NCI-H1105 treated with DMSO at 0.1 percent for 48 hours (cell line): ENCODE results near the gene RAP1GAP.

ENCODE experiments used
- DNase-seq: peaks from one replicate; lab custom pipeline; 2025; lab: John Stamatoyannopoulos, UW

RAP1GAP gene

DNA sequence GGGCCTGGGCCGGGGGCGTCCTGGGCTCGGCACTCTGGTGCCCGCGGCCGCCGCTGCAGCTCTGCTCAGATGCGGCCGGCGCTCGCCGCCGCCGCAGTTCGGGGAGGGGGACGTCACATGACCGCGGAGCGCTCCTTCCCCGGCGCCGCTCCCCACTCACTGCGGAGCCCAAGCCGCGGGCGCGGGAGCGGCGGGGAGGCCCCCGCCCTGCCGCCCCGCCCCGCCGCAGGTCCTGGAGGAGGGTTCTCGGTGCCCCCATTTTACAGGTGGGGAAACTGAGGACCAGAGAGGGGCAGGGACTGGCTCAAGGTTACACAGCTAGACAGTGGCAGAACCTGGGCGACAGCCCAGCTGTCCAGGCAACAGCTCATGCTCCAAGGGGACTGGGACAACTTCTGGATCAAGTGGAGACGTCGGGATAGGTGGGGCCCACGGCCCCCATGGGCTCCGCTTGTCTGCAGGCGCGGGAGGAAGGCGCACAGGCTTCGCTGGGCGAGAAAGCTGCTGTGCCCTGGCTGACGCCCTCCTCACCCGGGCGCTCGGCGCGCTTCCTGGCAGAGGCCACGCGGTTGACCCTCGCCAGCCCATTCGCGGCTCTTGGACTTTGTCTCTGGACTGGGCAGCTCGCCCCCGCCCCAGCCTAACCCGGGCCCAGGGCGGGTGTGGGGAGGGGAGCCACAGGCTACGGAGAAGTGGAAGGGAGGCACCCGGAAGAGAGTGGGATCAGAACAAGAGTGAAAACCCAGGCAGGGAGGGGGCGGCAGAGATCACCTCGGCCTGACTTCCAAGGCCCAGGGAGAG, at the start of gene RAP1GAP:
Gene RAP1GAP, minus strand, starts transcription at position 100 of the 801 bp plus-strand sequence. CDS start 49,325 bp downstream, outside the sequence.
- DNase-seq = peak; percentile 24

- DNase-seq = no peak
Observed at GRCh38 chr1:21716169-21716568, 47.0 kb upstream of the RAP1GAP start.

DNA sequence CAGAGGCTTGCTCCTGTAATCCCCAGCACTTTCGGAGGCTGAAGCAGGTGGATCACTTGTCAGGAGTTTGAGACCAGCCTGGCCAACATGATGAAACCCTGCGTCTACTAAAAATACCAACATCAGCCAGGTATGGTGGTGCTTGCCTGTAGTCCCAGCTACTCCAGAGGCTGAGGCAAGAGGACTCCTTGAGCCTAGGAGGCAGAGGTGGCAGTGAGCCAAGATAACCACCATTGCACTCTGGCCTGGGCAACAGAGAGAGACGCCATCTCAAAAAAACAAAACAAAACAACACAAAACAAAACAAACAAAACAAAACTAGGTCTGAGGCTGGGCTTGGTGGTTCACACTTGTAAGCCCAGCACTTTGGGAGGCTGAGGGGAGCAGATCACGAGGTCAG, 38.7 kb upstream of the RAP1GAP start:
- DNase-seq = no peak

DNA sequence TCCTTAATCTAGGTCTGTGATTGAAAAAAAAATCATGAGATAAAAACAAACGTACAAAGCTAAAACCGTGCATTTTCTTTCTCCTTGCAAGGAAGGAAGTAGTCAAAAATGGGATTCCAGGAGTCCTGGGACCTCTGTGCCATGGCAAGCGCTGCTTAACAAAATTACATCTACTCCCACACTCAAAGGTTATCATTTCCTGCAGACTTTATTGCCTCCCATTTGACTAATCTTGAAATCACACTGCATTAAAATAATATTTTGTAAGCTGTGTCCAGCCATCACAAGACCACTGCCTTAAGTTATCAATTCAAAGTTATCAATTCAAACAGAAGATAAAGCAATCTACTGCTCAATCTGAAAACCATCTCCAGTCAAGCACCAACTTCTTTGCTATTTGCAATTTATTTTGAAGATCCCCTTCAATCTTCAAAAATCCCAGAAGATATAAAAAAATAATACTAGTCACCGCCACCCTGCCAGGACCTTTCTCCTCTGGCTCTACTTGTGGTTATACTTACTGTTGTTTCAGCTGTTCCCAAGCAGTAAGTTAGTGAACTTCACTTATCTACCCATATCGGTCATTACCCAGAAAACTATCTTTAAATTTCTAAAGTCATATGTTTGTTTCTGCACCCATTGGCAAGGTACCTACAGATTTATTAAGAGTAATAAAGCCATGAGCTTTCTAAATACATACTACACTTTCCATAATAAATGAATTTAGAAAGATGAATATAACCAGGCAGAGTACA, 38.1 kb upstream of the RAP1GAP start:
- DNase-seq = no peak

- DNase-seq = no peak
Observed at GRCh38 chr1:21706151-21706835, 37.1 kb upstream of the RAP1GAP start.

DNA sequence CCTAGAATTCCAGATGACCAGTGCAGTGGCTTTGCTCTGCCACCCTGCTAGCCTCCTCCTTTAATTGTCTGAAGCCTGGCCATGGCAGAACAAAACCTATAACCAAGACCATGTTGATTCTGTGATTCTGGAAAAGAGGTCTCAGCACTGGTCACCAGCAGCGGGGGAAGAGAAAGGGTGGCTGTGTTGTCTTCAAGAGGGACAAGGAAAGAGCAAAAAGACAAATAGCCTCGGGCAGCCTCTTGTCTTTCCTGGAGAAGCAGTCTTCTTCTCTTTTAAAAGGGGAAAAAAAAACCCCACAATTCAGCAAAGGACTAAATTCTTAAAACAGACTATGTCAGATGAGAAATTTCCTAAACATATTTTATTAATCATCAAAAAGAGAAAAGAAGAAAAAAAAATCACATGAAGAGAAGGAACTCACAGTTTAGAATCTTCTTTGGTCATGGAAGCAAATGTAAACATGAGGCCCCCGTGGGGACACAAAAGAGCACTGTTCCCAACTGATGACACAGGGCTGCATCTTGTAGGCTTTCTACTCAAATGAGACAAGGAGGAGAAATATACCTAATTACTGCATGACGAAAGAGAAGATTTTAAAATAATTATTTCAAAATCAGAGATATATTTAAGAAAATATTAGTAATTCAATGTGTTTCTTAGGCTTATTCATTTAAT, 36.3 kb upstream of the RAP1GAP start:
- no peak for DNase-seq

DNA sequence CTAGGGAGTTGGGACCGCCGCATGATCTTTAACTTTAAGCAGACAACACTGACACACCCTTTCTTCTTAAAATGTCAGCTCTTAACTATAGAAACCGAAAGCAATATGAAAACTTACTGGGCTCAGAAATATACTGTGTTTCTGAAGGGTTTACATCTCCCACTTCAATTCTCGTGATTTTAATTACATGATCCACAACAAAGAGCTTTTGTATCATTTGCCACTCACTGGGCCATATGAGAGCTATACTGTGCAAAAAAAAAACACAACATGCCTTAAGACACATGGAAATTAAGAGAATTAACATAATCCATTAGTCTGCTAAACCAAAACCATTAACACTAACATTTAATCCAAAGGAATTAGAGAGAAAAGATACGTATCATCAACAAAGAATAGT, 35.0 kb upstream of the RAP1GAP start:
- no peak for DNase-seq

DNA sequence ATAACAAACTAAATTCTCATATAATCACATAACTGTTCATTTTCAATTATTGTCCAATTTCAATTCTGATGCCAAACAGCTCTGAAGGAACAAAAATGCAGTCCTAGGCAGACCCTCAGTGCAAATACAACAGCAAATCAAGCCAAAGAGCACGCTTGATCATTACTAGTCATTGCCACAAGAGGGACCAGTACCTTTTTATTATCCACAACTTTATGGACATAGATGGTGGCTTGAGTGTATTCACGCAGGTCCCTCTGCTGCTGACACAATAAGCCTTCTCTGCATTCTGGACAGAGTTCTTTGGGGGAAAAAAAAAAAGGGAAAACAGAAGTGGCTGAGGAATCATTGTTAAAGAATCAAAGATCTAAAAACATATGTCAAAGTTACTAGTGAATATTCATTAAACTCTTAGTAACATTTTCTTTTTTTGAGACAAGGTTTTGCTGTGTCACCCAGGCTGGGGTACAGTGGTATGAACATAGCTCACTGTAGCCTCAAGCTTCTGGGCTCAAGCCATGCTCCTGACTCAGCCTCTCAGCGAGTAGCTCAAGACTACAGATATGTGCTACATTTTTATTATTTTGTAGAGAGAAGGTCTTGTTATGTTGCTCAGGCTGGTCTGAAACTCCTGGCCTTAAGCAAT, 34.3 kb upstream of the RAP1GAP start:
- peak; percentile 34 for DNase-seq

- no peak for DNase-seq
Observed at GRCh38 chr1:21702780-21703179, 33.6 kb upstream of the RAP1GAP start.

GRCh38 chr1:21701401-21701800, 32.2 kb upstream of the RAP1GAP start:
- DNase-seq = no peak

- no peak for DNase-seq
Observed at GRCh38 chr1:21700094-21700493, 30.9 kb upstream of the RAP1GAP start.

GRCh38 chr1:21696931-21697330, 27.8 kb upstream of the RAP1GAP start:
- DNase-seq = no peak

GRCh38 chr1:21693732-21694131, 24.6 kb upstream of the RAP1GAP start:
- DNase-seq = no peak

DNA sequence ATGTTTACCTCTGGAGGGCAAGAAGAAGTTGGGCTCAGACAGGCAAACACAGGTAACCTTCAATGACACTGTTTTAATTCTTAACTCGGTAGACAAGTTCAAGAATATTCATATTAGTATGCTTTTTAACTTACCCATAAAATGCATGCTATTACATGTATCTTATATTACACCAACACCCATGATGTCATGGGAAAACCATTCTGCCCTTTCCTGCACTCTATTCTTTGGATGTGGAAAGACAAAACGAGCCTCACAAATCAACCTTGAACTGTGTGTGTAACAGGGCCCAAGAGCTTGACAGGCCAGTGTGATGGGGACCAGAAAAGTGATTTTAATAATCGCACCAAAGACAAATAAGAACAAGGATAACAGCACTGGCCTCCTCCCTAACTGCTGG, 22.6 kb upstream of the RAP1GAP start:
- no peak for DNase-seq

- DNase-seq = no peak
Observed at GRCh38 chr1:21689661-21690372, 20.7 kb upstream of the RAP1GAP start.

DNA sequence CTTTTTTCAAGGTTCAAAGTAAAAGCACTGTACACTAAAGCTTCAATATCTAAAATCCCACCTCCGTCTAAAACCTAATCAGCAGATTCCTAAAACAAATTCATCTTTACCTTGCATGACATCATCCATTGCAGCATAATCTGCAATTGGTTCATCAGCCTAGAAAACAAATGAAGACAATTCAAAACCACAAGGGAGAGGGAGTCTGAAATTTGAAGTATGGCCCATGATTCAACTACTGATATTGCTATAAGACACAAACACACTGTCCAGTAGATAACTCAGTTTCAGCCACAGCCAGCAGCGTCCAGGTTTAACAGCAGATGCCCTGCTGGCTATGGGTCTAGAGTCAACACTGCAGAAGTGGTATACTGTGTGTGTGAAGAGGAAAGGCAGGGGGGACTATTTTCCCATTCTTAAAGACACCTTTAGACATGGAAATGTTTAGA, 17.9 kb upstream of the RAP1GAP start:
- DNase-seq = no peak

GRCh38 chr1:21685946-21686678, 17.0 kb upstream of the RAP1GAP start:
- no peak for DNase-seq

- DNase-seq = no peak
Observed at GRCh38 chr1:21681426-21681825, 12.3 kb upstream of the RAP1GAP start.

DNA sequence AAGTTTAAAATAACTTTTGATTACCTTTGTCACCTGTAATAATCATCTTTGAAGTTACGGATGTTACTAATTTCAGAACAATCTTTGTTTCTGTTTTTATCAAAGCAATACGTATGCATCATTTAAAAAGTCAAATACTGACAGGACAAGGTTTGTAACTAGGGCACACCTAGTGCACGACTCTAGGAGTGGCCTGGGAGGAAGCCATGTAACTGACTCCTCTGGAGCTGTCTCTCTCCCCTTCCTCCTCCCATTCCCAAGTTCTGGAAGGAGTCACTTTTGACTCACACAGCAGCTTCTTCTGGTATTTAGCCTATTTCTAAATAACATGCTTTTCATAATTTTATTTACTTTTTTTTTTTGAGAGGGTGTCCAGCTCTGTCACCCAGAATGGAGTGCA, 11.8 kb upstream of the RAP1GAP start:
- no peak for DNase-seq

DNA sequence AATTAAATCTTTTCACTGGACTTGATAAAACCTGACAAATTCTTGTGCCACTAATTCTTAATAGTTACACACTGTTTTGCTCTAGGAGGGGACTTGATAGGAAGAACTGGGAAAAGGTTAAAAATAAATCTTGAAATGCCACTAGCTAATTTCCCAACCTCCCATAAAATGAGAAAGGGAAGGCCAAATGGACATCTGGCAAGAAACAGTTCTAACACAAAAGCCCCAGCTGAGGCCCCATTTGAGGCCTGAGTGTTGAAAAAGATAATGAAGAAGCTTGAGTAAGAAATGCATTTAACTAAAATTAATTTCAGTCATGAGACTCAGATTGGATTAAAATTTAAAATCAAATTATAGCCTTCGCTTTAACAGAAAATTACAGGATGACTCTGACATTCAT, 11.2 kb upstream of the RAP1GAP start:
- no peak for DNase-seq
